ENCODE results near the gene MELTF.

MELTF gene

GRCh38 chr3:197021729-197022404, 7.8 kb downstream of the MELTF start:
- TF ChIP-seq CTCF (conservative IDR thresholded peaks at IDR 0.05; ENCODE audit: low read length): no peak
- no peak overlapping the region for H3K4me3 ChIP-seq (ENCODE audit: low read length)
- DNase-seq (ENCODE audit: low read depth): no peak

- DNase-seq (ENCODE audit: low read depth): no peak
- TF ChIP-seq CTCF (conservative IDR thresholded peaks at IDR 0.05; ENCODE audit: low read length): no peak
- H3K4me3 ChIP-seq (ENCODE audit: low read length): no peak overlapping the region
Measured at GRCh38 chr3:197021231-197021630, 8.4 kb downstream of the MELTF start.

GRCh38 chr3:197019535-197019934, 10.1 kb downstream of the MELTF start:
- TF ChIP-seq CTCF (conservative IDR thresholded peaks at IDR 0.05; ENCODE audit: low read length): no peak
- no peak overlapping the region for H3K4me3 ChIP-seq (ENCODE audit: low read length)
- no peak for DNase-seq (ENCODE audit: low read depth)

GRCh38 chr3:197019021-197019420, 10.6 kb downstream of the MELTF start:
- no peak for TF ChIP-seq CTCF (conservative IDR thresholded peaks at IDR 0.05; ENCODE audit: low read length)
- H3K4me3 ChIP-seq (ENCODE audit: low read length): no peak overlapping the region
- no peak for DNase-seq (ENCODE audit: low read depth)

GRCh38 chr3:197017003-197017402, 12.6 kb downstream of the MELTF start:
- DNase-seq (ENCODE audit: low read depth): no peak
- H3K4me3 ChIP-seq (ENCODE audit: low read length): no peak overlapping the region
- no peak for TF ChIP-seq CTCF (conservative IDR thresholded peaks at IDR 0.05; ENCODE audit: low read length)

- no peak for DNase-seq (ENCODE audit: low read depth)
- H3K4me3 ChIP-seq (ENCODE audit: low read length): no peak overlapping the region
- TF ChIP-seq CTCF (conservative IDR thresholded peaks at IDR 0.05; ENCODE audit: low read length): no peak
Measured at GRCh38 chr3:197015790-197016736, 13.6 kb downstream of the MELTF start.

Data from AG10803 (cell line).